IMR-90 (cell line): ENCODE data around the gene ERCC5. TPM values are rescaled to one million over a fixed set of nuclear protein-coding genes. Genes with fewer than 3 reads are reported as not detected.

Experiments
- ATAC-seq: fragments of 200-7000 bp; cut with Tn5 transposase; 2 replicates; pipeline ENCODE4 v1.9.1; 2020; ENCODE audit warnings: low read depth, mild to moderate bottlenecking, moderate library complexity
- BruUV-seq: library from RNA; stranded (reverse); fragments of 400-500 nt; replicated peaks from 2 replicates; lab custom pipeline; 2021; lab: Mats Ljungman, UMichigan
- CTCF ChIA-PET: fragments of 300-600 bp; formaldehyde crosslinking; extraction: SDS; loops from one replicate; lab custom pipeline; 2021; ENCODE audit warnings: antibody characterized with exemption; lab: Yijun Ruan, JAX
- POLR2A ChIA-PET: fragments of 300-600 bp; sonication (Branson Sonifier 250); formaldehyde crosslinking; loops from one replicate; lab custom pipeline; 2022; ENCODE audit warnings: antibody characterized with exemption; ENCODE audit not compliant: unreplicated experiment; lab: Charles Lee
- DNase-seq: peaks from one replicate; pipeline ENCODE4 v3.0.0; 2013
- H2AFZ ChIP-seq: replicated peaks from 2 replicates; pipeline ENCODE3; 2013; ENCODE audit warnings: low read length, mild to moderate bottlenecking; ENCODE audit not compliant: poor library complexity
- H2AK5ac ChIP-seq: 2 replicates; pipeline ENCODE4 v1.6.1; 2013; ENCODE audit warnings: low read depth, low read length, inconsistent platforms
- H2AK9ac ChIP-seq: replicated peaks from 2 replicates; pipeline ENCODE3; 2013; ENCODE audit warnings: mild to moderate bottlenecking, low read depth, low read length, moderate library complexity; ENCODE audit not compliant: poor library complexity
- H2BK120ac ChIP-seq: 2 replicates; pipeline ENCODE4 v1.6.1; 2013; ENCODE audit warnings: low read depth, low read length, inconsistent platforms
- H2BK15ac ChIP-seq: 3 replicates; pipeline ENCODE4 v1.6.1; 2013; ENCODE audit warnings: low read depth, low read length, inconsistent platforms
- H2BK20ac ChIP-seq: 2 replicates; pipeline ENCODE4 v1.6.1; 2013; ENCODE audit warnings: low read depth, mild to moderate bottlenecking, inconsistent platforms, low read length, moderate library complexity
- H2BK5ac ChIP-seq: 2 replicates; pipeline ENCODE4 v1.6.1; 2013; ENCODE audit warnings: mild to moderate bottlenecking, low read depth, low read length, inconsistent platforms; ENCODE audit not compliant: poor library complexity, severe bottlenecking
- H3K14ac ChIP-seq: replicated peaks from 2 replicates; pipeline ENCODE4 v1.6.1; 2013; ENCODE audit warnings: low read depth, low read length, inconsistent platforms
- H3K18ac ChIP-seq: 2 replicates; pipeline ENCODE4 v1.6.1; 2013; ENCODE audit warnings: low read depth, low read length, control low read depth
- H3K23ac ChIP-seq: 2 replicates; pipeline ENCODE4 v1.6.1; 2013; ENCODE audit warnings: low read depth, low read length, inconsistent platforms
- H3K27ac ChIP-seq: 2 replicates; pipeline ENCODE4 v1.5.1; 2013; ENCODE audit warnings: mild to moderate bottlenecking, control low read depth, low read length; ENCODE audit not compliant: insufficient read depth
- H3K27me3 ChIP-seq: 2 replicates; pipeline ENCODE4 v1.6.1; 2013; ENCODE audit warnings: low read length; ENCODE audit not compliant: control insufficient read depth, insufficient read depth
- H3K36me3 ChIP-seq: 2 replicates; pipeline ENCODE4 v1.6.1; 2013; ENCODE audit warnings: low read length, mixed read lengths; ENCODE audit not compliant: control insufficient read depth, insufficient read depth
- H3K4ac ChIP-seq: 2 replicates; pipeline ENCODE4 v1.6.1; 2013; ENCODE audit warnings: low read depth, low read length, inconsistent platforms
- H3K4me1 ChIP-seq: 2 replicates; pipeline ENCODE4 v1.6.1; 2013; ENCODE audit warnings: low read length, mixed read lengths; ENCODE audit not compliant: control insufficient read depth, insufficient read depth
- H3K4me2 ChIP-seq: 2 replicates; pipeline ENCODE4 v1.6.1; 2013; ENCODE audit warnings: low read depth, mild to moderate bottlenecking, control low read depth, low read length, moderate library complexity
- H3K4me3 ChIP-seq: 2 replicates; pipeline ENCODE4 v1.5.1; 2013; ENCODE audit warnings: low read depth, mild to moderate bottlenecking, control low read depth, low read length, moderate library complexity; ENCODE audit not compliant: insufficient read depth
- H3K56ac ChIP-seq: 2 replicates; pipeline ENCODE4 v1.6.1; 2013; ENCODE audit warnings: low read length, inconsistent platforms; ENCODE audit not compliant: insufficient read depth; ENCODE audit errors: extremely low read depth
- H3K79me1 ChIP-seq, 2 experiments: 2 replicates each; pipeline ENCODE4 v1.6.1; 2013; ENCODE audit warnings: low read length in 2 of 2, inconsistent platforms in 1 of 2, low read depth in 1 of 2
- H3K9ac ChIP-seq: 2 replicates; pipeline ENCODE4 v1.6.1; 2013; ENCODE audit warnings: low read depth, low read length, control low read depth
- H3K9me1 ChIP-seq: 2 replicates; pipeline ENCODE4 v1.6.1; 2013; ENCODE audit warnings: low read length, inconsistent platforms; ENCODE audit not compliant: insufficient read depth
- H3K9me3 ChIP-seq: 2 replicates; pipeline ENCODE4 v1.6.1; 2013; ENCODE audit warnings: low read length; ENCODE audit not compliant: control insufficient read depth, insufficient read depth
- H4K20me1 ChIP-seq: 2 replicates; pipeline ENCODE4 v1.6.1; 2013; ENCODE audit warnings: low read length, inconsistent platforms; ENCODE audit not compliant: insufficient read depth
- H4K5ac ChIP-seq: 2 replicates; pipeline ENCODE4 v1.6.1; 2013; ENCODE audit warnings: mild to moderate bottlenecking, low read depth, low read length, control low read depth
- H4K8ac ChIP-seq, 2 experiments: 2 replicates each; pipeline ENCODE4 v1.6.1; 2013; ENCODE audit warnings: low read depth in 2 of 2, low read length in 2 of 2, control low read depth in 1 of 2, inconsistent platforms in 1 of 2
- H4K91ac ChIP-seq: 2 replicates; pipeline ENCODE4 v1.6.1; 2013; ENCODE audit warnings: low read depth, low read length, inconsistent platforms; ENCODE audit not compliant: insufficient read depth
- BHLHE40 ChIP-seq: fragments of 150-350 bp; IDR thresholded peaks from 2 replicates; pipeline ENCODE4 v1.6.1; 2016; ENCODE audit warnings: mild to moderate bottlenecking, low read depth, low read length
- CEBPB ChIP-seq: IDR thresholded peaks from 2 replicates; pipeline ENCODE4 v1.6.1; 2012; ENCODE audit warnings: low read depth, low read length, improper control_type of control experiment
- CHD1 ChIP-seq: IDR thresholded peaks from 2 replicates; pipeline ENCODE4 v1.6.1; 2012; ENCODE audit warnings: low read depth, low read length, improper control_type of control experiment
- FOS ChIP-seq: fragments of 150-350 bp; IDR thresholded peaks from 2 replicates; pipeline ENCODE4 v1.6.1; 2016; ENCODE audit warnings: low read depth, low read length
- MAFK ChIP-seq: IDR thresholded peaks from 2 replicates; pipeline ENCODE4 v1.6.1; 2012; ENCODE audit warnings: low read depth, low read length, improper control_type of control experiment
- MAZ ChIP-seq: IDR thresholded peaks from 2 replicates; pipeline ENCODE4 v1.6.1; 2012; ENCODE audit warnings: low read depth, mild to moderate bottlenecking, low read length, improper control_type of control experiment, moderate library complexity, borderline replicate concordance
- MXI1 ChIP-seq: IDR thresholded peaks from 2 replicates; pipeline ENCODE4 v1.6.1; 2012; ENCODE audit warnings: low read depth, mild to moderate bottlenecking, low read length, moderate library complexity, borderline replicate concordance
- NFE2L2 ChIP-seq: fragments of 150-350 bp; IDR thresholded peaks from 2 replicates; pipeline ENCODE4 v1.6.1; 2016; ENCODE audit warnings: low read depth, mild to moderate bottlenecking, low read length
- POLR2A ChIP-seq: IDR thresholded peaks from 2 replicates; pipeline ENCODE4 v1.6.1; 2012; ENCODE audit warnings: mild to moderate bottlenecking, low read depth, low read length
- RAD21 ChIP-seq: IDR thresholded peaks from 2 replicates; pipeline ENCODE4 v1.6.1; 2012; ENCODE audit warnings: low read length, improper control_type of control experiment
- RCOR1 ChIP-seq: IDR thresholded peaks from 2 replicates; pipeline ENCODE4 v1.6.1; 2012; ENCODE audit warnings: mild to moderate bottlenecking, low read length, improper control_type of control experiment; ENCODE audit not compliant: insufficient replicate concordance
- RFX5 ChIP-seq: IDR thresholded peaks from 2 replicates; pipeline ENCODE4 v1.8.0; 2012; ENCODE audit warnings: low read depth, mild to moderate bottlenecking, low read length, moderate library complexity
- SMC3 ChIP-seq: fragments of 150-350 bp; IDR thresholded peaks from 2 replicates; pipeline ENCODE4 v1.6.1; 2016; ENCODE audit warnings: low read depth, mild to moderate bottlenecking, antibody characterized with exemption, low read length, moderate library complexity
- dilution Hi-C: fragments of 300-500 bp; cut with HindIII; formaldehyde crosslinking; loops from one replicate; pipeline ENCODE4 v1.14.3; 2018; ENCODE audit warnings: low sequenced_read_pairs; ENCODE audit not compliant: unreplicated experiment
- in situ Hi-C: fragments of 300-500 bp; cut with MboI; formaldehyde crosslinking; loops from 3 replicates; pipeline ENCODE4 v1.14.3; 2019; ENCODE audit warnings: low sequenced_read_pairs, inconsistent platforms, mixed read lengths
- intact Hi-C: fragments of 100-400 bp; cut with micrococcal nuclease; formaldehyde crosslinking; loops from 2 replicates; pipeline ENCODE4 v1.10.0; 2022
- polyA plus RNA-seq, 3 experiments: library from polyadenylated mRNA; depleted of rRNA; stranded (reverse); fragments of >200 nt; gene quantifications; 2 replicates each; pipeline ENCODE4 v1.2.3, GENCODE V29; 2012; ENCODE audit warnings: low replicate concordance in 1 of 3
- total RNA-seq: library from RNA; depleted of rRNA; stranded (reverse); fragments of >200 nt; gene quantifications from 2 replicates; pipeline ENCODE4 v1.2.3, GENCODE V29; 2012
- TF ChIP-seq, protein P1 (sequence below): conservative IDR thresholded peaks from 2 replicates; pipeline ENCODE4 v1.5.1; 2012; ENCODE audit warnings: mild to moderate bottlenecking, low read depth, low read length, improper control_type of control experiment
- TF ChIP-seq, protein P2 (sequence below): fragments of 150-350 bp; IDR thresholded peaks from 2 replicates; pipeline ENCODE4 v1.6.1; 2016; ENCODE audit warnings: low read depth, mild to moderate bottlenecking, low read length, moderate library complexity, borderline replicate concordance
- TF ChIP-seq, protein P3 (sequence below): fragments of 150-350 bp; IDR thresholded peaks from 2 replicates; pipeline ENCODE4 v1.6.1; 2017; ENCODE audit warnings: mild to moderate bottlenecking, antibody characterized with exemption, low read length, low read depth

The ERCC5 gene
- total and polyA plus RNA-seq, 2 of the 4 experiments (the other 2 are of a cell fraction): 29.7 to 34.4 TPM

DNA sequence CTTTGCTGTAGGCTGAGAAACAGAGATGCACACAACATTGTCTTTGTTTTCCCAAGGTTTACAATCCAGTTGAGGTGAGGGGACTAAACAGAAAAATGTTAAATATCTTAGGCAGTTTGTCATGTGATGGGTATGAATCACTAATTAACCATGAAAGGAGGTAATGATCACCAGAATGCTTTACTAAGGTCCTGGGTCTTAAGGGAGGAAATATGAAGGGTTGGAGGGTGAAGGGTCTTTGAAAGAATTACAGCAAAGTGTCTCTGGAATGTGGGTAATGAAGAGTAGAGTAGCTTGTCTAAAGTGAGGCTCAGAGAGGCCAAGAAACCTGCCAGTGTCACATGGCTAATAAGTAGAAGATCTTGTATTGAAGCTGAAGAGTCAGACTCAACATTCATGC, 27.9 kb upstream of the ERCC5 start:
- Histone ChIP-seq H3K4me3 (no peak overlapping the region), H3K4me1 (peaks cover 2% of the 10 kb centered on the region; the same call in 1 of the 2 replicates), H3K4me2 (no peak overlapping the region), H2BK5ac (no peak overlapping the region), H3K18ac (no peak overlapping the region), H4K8ac (no peak overlapping the region), H3K27me3 (no peaks in the 10 kb centered on the region), H3K9me3 (no peaks in the 10 kb centered on the region), H2BK15ac (no peak overlapping the region), H4K5ac (no peak overlapping the region; the same call in 1 of the 2 replicates), H3K36me3 (peaks cover 12% of the 10 kb centered on the region), H3K4ac (no peak overlapping the region), H3K23ac (peak overlapping the region; percentile 1; the same call in 1 of the 2 replicates), H2BK20ac (no peak overlapping the region), H4K20me1 (no peaks in the 10 kb centered on the region), H3K9ac (no peak overlapping the region), H3K27ac (no peak overlapping the region), H2AFZ (no peak overlapping the region), H2AK9ac (no peak overlapping the region), H4K91ac (no peak overlapping the region), H2BK120ac (no peak overlapping the region), H3K14ac (no peak overlapping the region), H2AK5ac (no peak overlapping the region), H3K9me1 (peaks cover 5% of the 10 kb centered on the region; the same call in 1 of the 2 replicates), H3K56ac (no peak overlapping the region), H3K79me1 (peaks cover 17 to 28% of the 10 kb centered on the region in 2 experiments)
- no peak for DNase-seq
- dilution Hi-C loops: no loop called here
- BruUV-seq: no TSS peak
- intact Hi-C loops: no loop called here
- in situ Hi-C loops: no loop called here
- TF ChIP-seq POLR2A (no peak), BHLHE40 (no peak), MXI1 (no peak), CHD1 (no peak), RCOR1 (no peak), CEBPB (no peak), MAFK (no peak), FOS (no peak), RFX5 (no peak), RAD21 (no peak), NFE2L2 (no peak), SMC3 (no peak), MAZ (no peak)
- TF ChIP-seq, protein P1, sequence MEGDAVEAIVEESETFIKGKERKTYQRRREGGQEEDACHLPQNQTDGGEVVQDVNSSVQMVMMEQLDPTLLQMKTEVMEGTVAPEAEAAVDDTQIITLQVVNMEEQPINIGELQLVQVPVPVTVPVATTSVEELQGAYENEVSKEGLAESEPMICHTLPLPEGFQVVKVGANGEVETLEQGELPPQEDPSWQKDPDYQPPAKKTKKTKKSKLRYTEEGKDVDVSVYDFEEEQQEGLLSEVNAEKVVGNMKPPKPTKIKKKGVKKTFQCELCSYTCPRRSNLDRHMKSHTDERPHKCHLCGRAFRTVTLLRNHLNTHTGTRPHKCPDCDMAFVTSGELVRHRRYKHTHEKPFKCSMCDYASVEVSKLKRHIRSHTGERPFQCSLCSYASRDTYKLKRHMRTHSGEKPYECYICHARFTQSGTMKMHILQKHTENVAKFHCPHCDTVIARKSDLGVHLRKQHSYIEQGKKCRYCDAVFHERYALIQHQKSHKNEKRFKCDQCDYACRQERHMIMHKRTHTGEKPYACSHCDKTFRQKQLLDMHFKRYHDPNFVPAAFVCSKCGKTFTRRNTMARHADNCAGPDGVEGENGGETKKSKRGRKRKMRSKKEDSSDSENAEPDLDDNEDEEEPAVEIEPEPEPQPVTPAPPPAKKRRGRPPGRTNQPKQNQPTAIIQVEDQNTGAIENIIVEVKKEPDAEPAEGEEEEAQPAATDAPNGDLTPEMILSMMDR: no peak
- TF ChIP-seq, protein P2, sequence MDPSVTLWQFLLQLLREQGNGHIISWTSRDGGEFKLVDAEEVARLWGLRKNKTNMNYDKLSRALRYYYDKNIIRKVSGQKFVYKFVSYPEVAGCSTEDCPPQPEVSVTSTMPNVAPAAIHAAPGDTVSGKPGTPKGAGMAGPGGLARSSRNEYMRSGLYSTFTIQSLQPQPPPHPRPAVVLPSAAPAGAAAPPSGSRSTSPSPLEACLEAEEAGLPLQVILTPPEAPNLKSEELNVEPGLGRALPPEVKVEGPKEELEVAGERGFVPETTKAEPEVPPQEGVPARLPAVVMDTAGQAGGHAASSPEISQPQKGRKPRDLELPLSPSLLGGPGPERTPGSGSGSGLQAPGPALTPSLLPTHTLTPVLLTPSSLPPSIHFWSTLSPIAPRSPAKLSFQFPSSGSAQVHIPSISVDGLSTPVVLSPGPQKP: no peak
- TF ChIP-seq, protein P3, sequence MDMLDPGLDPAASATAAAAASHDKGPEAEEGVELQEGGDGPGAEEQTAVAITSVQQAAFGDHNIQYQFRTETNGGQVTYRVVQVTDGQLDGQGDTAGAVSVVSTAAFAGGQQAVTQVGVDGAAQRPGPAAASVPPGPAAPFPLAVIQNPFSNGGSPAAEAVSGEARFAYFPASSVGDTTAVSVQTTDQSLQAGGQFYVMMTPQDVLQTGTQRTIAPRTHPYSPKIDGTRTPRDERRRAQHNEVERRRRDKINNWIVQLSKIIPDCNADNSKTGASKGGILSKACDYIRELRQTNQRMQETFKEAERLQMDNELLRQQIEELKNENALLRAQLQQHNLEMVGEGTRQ: no peak
- ChIA-PET CTCF (no interaction called here), POLR2A (no interaction called here)
- ATAC-seq: peak; percentile 29
